MV-4-11 (cell line): ENCODE data around the gene MBNL2.

Experiments
- DNase-seq: peaks from one replicate; lab custom pipeline; 2025; lab: John Stamatoyannopoulos, UW

The MBNL2 gene

DNA sequence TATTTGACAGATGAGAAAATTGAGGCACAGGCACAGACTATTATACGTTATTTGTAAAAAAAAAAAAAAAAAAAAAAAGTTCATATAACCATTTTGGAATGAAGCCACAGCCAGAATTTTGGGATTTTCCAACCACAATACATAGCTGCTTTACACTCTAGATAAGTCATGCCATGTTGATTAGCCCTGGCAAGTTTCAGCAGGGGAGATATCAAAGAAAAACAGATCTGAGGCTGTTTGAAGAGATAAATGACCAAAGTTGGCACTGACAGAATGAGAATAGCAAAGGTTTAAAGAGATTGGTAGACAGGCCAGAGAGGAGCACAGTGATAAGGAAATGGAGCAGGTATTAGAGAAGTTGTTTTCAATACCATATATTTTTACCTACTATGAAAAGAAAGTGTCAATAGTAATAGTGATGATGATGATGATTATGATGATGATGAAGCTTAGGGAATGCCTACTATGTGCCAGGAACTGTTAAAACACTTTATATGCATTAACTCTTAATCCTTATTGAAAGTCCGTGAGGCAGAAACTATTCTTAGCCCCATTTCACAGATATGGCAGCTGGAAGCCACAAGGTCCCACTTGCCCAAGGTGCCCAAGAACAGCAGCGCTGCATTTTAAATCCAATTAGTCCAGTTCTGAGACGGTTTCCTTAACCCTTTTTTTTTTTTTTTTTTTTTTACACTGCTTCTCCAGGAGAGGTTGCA lies 105.5 kb downstream of the MBNL2 start:
- no peak for DNase-seq

DNA sequence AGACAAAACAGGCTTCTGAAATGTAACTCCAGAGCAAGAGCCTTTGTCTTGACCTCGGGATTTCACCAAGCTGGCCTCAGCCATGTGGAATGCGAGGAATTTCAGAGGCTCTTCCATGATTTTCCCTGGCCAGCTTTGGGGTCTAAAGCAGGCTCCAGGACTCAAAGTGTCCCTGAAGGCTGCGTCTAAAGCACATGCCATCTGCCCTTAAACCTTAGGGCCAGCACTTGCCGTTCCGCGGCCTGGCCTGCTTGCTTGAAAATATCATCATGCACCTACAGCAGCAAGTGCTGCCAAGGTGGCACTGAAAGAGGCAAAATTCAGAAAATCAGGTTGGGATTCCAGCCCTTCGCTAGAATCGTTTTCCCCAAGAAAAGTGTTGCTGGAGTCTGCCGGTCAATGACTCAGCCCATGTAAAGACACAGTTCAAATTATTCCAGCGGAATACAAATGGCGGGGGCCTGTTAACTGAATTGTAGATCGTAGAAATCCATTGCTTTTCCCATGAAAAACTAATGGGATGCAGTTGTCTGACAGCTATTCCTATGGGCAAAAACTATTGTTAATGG lies 106.2 kb downstream of the MBNL2 start:
- no peak for DNase-seq

DNA sequence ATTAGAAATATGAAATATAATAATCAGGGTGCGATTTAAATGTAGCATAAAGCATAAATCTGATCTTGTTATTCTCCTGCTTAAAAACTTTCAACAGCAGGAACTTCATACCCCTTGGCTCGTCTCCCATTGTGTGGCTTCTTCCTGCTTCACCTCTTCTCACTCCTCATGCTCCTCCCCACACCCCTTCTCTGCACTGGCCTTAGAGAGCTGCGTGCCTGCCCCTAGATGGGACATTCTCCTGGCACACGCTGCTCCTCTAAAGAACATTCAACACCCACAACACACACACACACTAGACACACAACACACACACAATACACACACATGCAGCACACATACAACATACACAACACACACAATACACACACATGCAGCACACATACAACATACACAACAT lies 107.2 kb downstream of the MBNL2 start:
- no peak for DNase-seq

DNA sequence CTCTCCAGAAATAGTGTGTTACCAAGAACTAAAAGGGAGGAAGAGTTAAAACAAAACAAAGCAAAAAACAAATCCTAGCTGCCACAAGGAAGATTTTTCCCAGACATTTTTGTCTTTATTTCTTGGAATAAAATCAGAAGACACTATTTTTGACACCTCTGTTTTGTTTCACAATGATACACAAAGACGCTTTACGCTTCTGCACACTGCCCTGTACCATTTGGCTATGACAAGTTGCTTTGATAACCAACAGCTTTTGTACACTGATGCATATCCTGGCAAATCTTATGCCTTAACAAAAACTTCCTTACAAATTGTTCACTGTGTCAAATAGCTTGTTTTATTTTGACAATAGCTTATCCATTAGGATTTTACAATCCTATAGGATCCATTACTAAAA lies 108.3 kb downstream of the MBNL2 start:
- DNase-seq = no peak

DNA sequence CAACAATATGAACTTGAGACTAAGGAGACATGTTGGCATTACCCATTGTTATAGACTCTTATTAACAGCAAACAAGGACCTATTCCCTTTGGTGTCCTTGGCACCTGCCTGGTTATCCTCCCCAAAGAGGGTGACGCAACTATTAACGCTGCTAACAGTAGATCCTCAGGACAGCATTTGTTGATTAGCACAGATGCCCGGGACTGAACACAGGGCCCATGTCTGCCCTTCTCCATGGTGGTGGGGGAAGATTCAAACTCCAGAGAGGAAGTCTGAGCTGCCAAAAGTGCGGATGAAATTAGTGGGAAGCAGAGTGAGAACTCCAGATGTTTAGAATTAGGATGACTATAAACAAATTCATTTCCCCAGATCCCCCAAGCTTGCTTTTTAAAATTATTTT lies 110.6 kb downstream of the MBNL2 start:
- DNase-seq = no peak

DNA sequence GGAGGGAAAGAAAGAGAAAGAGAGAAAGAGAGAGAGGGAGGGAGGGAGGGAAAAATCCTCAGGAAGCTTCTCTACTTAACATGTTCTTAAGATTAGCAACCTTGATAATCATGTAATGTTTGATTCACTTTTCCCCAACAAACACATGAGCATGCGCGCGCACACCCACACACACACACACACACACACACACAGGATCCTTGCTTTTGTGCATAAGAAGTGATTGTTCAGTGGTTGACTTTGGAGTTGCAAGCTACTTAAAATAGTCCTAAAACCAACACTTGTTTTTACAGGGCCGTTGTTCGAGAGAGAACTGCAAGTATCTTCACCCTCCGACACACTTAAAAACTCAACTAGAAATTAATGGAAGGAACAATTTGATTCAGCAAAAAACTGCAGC lies 111.8 kb downstream of the MBNL2 start:
- no peak for DNase-seq

DNA sequence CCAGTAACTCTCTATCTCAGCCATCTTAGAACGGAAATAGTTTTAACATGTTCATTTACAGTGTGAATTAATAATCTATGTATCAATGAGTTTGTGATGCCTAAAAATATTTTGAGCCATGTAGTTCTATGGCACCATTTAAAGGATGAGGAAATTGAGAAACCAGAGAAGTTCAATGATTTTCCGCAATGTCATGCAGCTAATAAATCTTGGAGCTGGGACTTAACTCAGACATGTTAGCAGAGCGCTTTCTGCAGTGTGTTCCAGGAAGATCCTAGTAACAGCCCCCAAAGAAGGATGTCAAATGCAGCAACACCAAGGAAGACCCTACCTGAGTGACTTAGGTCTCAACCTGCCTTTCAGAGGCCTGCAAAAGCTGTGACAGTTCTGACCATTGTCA lies 112.6 kb downstream of the MBNL2 start:
- no peak for DNase-seq

DNA sequence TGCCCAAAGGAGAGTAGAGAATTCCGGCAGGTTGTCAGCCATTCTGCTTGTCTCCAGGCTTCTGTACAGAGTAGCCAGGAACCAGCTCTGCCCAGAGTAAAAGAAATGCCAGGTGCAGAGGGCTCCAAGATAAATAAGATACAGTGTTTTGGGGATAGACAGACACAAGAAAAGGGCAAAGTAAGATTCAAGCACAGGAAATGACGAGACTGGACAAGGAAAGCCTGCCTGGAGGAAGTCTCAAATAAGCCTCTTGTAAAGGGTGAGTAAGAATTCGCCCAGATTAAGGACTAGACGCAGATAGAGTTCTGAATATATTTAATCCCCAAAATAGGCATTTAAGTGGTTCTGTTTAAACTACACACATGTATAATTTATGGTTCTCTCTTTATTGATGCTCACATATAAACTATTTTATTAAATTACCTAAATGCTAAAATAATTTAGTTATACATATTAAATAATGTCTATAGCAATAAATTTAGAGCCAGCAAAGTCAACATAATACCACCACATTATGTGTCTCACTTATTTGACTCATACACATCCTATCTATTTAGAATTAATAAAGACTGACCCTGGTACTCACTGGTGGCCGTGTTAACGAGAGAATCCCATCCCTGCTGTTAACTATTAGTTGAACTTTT lies 113.5 kb downstream of the MBNL2 start:
- DNase-seq = no peak

DNA sequence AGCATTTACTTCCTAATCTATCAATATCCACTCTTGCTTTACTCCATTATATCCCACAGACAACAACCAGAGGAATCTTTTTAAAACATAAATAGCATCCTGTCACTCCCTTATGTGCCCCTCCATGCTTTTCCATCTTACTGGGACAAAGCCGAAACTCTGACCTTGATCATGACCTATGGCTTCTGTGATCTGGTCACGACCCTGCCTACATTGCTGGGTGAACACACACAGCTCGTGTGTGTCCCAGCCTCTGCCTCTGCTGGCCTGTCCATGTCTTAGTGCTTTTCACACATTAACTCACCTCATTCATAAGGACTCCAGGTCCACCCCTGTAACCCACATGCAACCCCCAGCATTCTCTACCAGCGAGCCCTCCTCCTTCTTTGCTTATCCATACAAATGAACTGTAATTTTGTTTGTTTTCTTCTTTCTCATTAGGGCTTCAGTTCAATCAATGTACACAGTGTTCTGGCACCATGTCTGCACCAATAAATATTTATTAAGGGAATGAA lies 115.9 kb downstream of the MBNL2 start:
- DNase-seq = no peak

DNA sequence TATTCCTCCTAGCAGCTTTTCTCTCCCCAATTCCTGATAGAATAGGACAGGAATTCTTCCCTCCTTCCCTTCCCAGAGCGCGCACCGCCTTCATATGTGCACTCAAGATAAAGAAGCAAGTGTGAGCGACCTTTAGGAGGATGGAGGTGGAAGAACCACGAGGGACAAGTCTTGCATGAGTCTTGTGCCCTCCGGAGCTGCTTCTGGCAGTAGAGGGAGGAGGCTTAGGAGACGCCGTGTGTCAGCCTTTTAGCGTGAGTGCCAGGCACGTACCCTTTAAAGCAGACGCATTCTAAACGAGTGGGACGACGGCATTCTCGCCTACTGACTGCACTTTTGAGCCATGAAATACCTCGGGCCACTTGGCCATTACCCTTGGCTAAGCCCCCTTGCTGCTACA lies 116.4 kb downstream of the MBNL2 start:
- DNase-seq = no peak

DNA sequence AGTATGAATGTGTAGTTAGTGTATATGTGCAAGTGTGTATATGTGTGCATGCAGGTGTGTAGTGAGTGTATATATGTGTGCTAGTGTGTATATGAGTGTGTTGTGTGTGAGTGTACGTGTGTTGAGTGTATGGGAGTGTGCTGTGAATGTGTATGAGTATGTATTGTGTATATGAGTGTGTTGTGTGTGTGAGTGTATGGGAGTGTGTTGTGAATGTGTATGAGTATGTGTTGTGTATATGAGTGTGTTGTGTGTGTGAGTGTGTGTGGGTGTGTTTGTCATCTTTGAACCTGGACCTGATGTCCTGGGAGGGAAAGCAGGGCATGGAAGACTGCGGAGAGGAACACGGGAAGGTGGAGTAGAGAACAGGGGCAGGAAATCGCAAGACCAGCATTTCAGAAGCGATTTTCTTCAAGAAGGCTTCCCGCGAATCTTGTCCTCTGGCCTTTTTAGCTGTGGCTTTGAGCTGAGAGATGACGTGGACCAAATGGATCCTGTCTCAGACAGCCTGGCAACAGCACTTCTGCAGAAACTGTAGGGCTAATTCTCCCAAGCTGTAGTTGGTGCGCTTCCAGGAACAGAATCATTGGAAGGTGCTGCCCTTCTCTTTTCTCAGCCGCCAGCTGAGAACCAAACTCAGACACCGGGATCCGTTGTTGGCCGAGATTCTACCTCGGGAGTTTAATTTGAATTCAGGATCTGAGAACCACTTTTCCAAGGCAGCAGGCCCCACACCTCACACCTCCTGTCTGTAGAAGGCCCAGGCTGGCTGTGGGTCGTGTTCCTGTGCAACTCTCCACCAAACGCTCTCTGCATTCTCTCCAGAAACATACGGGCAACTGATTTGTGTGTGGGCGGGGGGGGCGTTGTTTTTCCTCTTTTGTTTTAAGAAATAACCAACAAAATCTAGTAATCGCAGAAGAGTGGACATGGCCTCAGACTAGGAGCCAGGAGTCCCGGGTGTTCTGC lies 117.2 kb downstream of the MBNL2 start:
- DNase-seq = no peak

DNA sequence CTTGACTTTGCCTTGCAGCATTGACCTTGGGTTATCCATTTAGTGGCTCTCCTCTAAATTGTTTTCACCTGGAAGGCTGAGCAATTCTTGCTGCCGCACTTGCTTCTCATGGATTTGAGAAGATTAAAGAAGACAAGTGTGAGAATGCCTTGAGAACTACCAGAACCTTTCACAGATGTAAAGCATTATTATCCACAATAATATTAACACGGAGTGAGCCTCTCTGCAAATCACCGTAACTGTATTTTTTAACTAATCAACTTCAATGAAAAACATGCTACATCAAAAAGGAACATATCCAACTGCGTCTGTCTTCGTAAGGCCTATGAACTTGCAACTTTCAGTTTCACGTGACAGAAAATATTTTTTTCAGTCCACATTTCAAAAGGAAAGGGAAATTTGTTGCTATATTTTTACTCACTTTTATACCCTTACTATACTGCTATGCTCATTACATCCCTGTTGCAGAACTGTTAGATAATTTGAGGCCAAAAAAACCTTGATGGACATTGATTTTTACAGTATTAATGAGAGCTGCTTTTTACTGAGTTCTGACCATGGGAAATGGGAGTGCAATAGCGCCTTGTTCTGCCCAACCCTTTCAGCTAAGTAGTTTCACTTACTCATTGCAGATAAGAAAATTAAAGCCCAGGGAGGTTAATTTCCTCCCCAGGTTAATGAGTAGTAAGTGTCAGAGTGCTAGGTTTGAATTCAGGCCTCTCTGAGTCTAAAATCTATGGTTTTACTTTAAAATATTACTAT lies 118.0 kb downstream of the MBNL2 start:
- DNase-seq = no peak

DNA sequence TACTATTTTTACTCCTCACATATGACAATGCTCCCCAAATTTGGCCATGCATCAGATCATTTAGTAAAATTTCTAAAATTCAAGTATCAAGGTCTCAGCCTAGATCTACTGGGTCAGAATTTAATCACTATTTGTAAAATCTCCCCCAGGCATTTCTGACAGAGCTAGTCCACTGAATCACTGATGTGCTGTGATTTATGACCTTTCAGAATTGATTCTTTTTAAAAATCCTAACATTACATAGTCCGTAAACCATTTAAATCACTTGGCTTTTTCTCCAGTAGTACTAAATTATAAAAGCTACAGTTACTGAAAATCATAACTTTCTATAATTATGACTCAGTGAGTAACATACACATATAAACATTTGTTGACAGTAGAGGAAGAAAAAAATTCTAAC lies 119.0 kb downstream of the MBNL2 start:
- DNase-seq = no peak

DNA sequence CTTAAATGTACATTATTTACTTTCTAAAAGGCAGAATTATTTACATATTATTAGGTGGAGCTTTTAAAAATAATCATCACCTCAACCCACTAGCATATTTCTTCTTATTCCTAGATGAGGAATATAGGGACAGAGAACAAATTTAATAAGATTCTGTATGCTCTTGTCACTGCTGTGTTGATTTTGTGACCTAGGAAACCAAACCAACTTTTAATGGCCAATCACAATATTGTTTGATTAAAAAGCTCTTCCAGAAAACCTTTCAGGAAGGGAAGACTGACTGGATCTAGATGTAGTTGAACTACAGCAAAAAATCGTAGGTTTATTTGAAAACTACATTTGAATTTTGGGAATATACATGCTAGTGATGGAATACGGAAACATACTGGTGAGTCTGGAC lies 120.0 kb downstream of the MBNL2 start:
- no peak for DNase-seq

DNA sequence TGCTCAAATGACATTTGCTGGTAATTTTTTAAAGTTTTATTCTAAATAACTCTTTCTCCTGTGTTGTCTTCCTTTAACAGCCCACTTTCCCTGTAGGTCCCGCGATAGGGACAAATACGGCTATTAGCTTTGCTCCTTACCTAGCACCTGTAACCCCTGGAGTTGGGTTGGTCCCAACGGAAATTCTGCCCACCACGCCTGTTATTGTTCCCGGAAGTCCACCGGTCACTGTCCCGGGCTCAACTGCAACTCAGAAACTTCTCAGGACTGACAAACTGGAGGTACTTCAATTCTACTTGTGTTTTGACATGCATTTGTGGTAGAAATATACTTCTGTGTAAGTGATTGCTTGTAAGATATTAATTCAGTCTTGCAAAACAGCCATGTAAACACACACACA lies 120.8 kb downstream of the MBNL2 start:
- DNase-seq = no peak

DNA sequence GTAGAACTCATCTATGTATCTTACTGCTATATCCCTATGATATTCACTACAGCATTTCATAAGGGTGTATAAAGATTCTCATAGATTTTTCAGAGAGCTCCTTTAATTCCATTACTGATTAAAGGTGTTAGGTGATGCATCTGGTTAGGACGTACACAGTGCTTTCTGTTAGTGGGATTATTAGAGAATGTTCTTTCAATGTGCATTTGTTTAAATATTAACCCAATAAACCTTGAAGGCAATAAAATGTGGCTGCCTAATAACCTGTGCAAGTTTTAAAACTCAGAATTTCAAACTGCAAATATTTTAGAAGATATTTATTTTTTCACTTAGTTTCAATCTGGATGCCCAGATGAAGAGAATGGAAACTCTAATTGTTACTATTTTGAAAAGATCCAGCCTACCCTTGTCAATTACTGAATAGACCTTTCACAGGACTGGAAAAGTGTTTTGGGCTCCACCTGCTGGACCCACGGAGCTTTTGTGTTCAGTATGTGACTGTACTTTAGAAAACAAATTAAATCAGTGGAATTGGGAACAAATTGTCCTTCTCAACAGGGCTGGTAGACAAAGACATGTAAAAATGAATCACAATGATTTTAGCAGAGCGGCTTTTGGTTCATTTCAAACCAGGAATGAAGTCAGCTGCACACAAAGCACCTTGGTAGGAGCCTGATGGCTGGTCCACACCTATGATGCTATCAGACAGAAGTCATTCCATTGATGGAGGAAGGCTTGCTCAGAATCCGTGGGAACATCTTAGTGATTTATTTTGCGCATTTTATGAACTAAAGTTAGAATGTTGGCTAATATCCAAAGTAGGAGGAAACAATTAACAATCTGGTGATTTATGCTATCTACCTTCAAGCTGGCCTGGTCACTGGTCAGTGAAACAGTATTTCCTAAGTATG lies 122.4 kb downstream of the MBNL2 start:
- DNase-seq = no peak

DNA sequence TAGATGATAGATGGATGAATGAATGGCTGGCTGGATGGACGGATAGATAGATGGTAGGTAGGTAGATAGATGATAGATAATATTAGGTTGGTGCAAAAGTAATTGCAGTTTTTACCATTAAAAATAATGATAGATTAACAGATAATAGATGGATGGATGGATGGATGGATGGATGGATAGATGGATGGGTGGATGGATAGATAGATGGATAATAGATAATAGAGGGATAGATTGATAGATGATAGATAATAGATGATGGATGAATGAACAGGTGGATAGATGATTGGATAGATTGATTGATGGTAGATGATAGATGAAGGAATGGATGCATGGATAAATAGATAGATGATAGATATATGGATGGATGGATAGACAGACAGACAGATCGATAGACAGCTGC lies 124.0 kb downstream of the MBNL2 start:
- no peak for DNase-seq

DNA sequence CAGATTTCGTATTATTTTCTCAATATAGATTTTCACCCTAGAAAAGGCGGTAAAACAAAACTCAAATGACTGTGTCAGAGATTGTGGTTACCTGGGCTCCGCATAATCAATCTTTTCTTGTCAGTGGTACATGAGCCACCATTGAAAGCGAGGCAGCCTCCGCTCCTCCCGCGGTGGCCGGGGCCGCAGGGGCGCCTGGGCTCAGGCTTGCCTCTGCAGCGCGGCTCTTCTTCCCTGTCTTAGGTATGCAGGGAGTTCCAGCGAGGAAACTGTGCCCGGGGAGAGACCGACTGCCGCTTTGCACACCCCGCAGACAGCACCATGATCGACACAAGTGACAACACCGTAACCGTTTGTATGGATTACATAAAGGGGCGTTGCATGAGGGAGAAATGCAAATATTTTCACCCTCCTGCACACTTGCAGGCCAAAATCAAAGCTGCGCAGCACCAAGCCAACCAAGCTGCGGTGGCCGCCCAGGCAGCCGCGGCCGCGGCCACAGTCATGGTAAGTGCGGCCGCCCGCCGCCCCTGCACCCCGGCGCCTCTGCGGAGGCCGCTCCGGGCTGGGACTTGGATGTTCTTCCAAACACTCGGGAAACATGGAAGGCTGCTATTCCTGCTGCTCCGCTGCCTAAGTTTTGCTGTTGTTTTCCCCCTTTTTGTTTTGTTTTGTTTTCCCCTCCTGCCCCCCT lies 124.6 kb downstream of the MBNL2 start:
- no peak for DNase-seq

DNA sequence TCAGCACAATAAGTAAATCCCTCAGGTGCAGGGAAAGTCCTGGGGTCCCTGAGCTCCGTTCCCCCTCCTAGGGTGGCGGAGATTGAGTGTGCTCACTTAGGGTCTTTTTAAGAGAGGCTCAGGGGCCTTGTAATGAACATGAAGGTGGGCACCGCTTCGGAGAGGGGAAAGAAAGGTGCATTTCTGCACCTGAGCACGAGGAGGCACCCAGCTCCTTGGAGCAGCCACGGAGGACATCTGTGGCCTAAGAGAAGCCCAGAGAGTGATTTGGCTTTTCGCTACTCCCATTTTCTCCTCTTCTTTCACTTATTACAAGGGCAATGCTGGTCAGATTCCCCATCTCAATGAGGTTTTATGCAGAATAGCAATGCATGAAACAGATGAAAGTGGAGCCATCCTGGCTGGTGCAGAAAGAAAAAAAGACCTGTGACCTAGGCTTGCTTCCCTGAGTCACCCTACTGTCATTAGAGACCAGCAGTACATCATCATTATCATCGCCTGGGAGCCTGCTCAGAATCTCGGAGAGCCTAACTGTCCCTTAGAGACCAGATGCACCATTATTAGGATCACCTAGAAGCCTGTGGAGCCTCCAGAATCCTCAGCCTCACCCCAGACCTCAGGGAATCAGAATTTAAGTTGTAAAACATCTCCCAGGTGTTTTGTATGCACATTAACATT lies 125.3 kb downstream of the MBNL2 start:
- no peak for DNase-seq
